Endothelial cell of umbilical vein (primary cell): ENCODE results near the gene LYZL1.

Experiments
- EZH2 ChIP-seq: IDR thresholded peaks from 2 replicates; pipeline ENCODE4 v1.6.1; 2012; ENCODE audit warnings: borderline replicate concordance, low read depth, mild to moderate bottlenecking, moderate library complexity, low read length, inconsistent platforms; ENCODE audit not compliant: severe bottlenecking
- POLR2A ChIP-seq: IDR thresholded peaks from 2 replicates; pipeline ENCODE4 v1.6.1; 2012; ENCODE audit warnings: low read depth, mild to moderate bottlenecking, control low read depth, low read length
- TF ChIP-seq, protein P1 (sequence below), 2 donors: IDR thresholded peaks; 1 replicate in 1 of 2; 2 replicates in 1 of 2; pipeline ENCODE4 v1.5.1; 2011; ENCODE audit warnings: low read length in 2 of 2, mild to moderate bottlenecking in 2 of 2, moderate library complexity in 2 of 2, control low read depth in 1 of 2, inconsistent platforms in 1 of 2, low read depth in 1 of 2; ENCODE audit not compliant: insufficient read depth in 1 of 2; ENCODE audit errors: extremely low read depth in 1 of 2

DNA sequence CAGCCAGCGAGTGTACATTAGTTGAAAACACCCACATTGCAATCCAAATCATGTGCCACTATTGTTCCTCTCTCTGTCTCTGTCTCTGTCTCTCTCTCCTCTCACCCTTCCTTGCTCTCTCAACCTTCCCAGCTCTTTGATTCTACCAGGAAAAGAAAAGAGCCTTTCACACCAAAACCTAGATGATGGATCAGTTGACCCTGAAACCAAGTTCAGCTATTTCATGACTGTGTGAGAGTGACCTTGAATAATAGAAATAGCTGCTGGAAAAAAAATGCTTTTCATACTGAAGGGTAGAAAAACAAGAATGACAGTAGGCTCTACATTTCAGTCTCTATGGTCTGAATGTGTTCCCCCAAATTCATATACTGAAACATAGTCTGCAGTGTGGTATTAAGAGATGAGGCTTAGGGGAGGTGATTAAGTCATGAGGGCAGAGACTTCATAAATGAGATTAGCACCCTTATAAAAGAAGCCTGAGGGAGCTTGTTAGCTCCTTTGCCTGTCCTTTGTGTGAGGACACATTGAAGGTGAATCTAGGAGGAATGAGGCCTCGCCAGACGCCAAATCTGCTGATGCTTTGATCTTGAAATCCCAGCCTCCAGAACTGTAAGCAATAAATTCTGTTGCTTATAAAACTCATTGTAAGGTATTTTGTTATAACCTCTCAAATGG, 65.2 kb downstream of the LYZL1 start:
- TF ChIP-seq, protein P1, sequence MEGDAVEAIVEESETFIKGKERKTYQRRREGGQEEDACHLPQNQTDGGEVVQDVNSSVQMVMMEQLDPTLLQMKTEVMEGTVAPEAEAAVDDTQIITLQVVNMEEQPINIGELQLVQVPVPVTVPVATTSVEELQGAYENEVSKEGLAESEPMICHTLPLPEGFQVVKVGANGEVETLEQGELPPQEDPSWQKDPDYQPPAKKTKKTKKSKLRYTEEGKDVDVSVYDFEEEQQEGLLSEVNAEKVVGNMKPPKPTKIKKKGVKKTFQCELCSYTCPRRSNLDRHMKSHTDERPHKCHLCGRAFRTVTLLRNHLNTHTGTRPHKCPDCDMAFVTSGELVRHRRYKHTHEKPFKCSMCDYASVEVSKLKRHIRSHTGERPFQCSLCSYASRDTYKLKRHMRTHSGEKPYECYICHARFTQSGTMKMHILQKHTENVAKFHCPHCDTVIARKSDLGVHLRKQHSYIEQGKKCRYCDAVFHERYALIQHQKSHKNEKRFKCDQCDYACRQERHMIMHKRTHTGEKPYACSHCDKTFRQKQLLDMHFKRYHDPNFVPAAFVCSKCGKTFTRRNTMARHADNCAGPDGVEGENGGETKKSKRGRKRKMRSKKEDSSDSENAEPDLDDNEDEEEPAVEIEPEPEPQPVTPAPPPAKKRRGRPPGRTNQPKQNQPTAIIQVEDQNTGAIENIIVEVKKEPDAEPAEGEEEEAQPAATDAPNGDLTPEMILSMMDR (IDR thresholded peaks at IDR 0.05; ENCODE audit: extremely low read depth in 1 of 2, insufficient read depth in 1 of 2, low read depth in 1 of 2, low read length in 2 of 2), result no peak
- no peak for TF ChIP-seq POLR2A
- TF ChIP-seq EZH2, result no peak
